Stomach (tissue), 9 donors: ENCODE results near the gene ANKRD39. TPM values are rescaled to one million over a fixed set of nuclear protein-coding genes. Genes with fewer than 3 reads are reported as not detected.

ENCODE experiments used
- DNase-seq, 2 donors: peaks; one replicate each; pipeline versions ENCODE4 v3.0.0 to v3.0.0-alpha.2; 2013 to 2019
- H3K27ac ChIP-seq, 5 donors: fragments of 200-600 bp in 4 of 5; sonication (generic) in 4 of 5; one replicate each; pipeline ENCODE4 v1.5.1; 2013 to 2019; ENCODE audit warnings: mild to moderate bottlenecking in 1 of 5, moderate library complexity in 1 of 5
- H3K27me3 ChIP-seq, 3 donors: fragments of 200-600 bp; sonication (generic); one replicate each; pipeline ENCODE4 v1.5.1; 2017 to 2019; ENCODE audit warnings: mixed run types in 1 of 3
- H3K36me3 ChIP-seq, 4 donors: fragments of 200-600 bp; sonication (generic); 1 replicate in 3 of 4; 2 replicates in 1 of 4; pipeline ENCODE4 v1.5.1; 2016 to 2019
- H3K4me1 ChIP-seq, 4 donors: fragments of 200-600 bp; sonication (generic); one replicate each; pipeline ENCODE4 v1.5.1; 2016 to 2019
- H3K4me3 ChIP-seq, 4 donors: fragments of 200-600 bp; sonication (generic) in 3 of 4; one replicate each; pipeline ENCODE4 v1.5.1; 2016 to 2019; ENCODE audit warnings: mild to moderate bottlenecking in 1 of 4
- H3K9me3 ChIP-seq, 4 donors: fragments of 200-600 bp; sonication (generic); one replicate each; pipeline ENCODE4 v1.5.1; 2016 to 2019
- CTCF ChIP-seq, 7 experiments: fragments of 450-650 bp in 4 of 7; fragments of 200-600 bp in 3 of 7; sonication (generic) in 3 of 7; IDR thresholded peaks; one replicate each; pipeline ENCODE4 v1.5.1; 2016 to 2019; ENCODE audit warnings: antibody characterized with exemption in 7 of 7, control low read depth in 2 of 7, mild to moderate bottlenecking in 1 of 7
- EP300 ChIP-seq: sonication (generic); formaldehyde crosslinking; IDR thresholded peaks from one replicate; pipeline ENCODE4 v1.6.1; 2017; ENCODE audit warnings: antibody characterized with exemption
- POLR2A ChIP-seq, 4 donors: fragments of 450-650 bp; IDR thresholded peaks; one replicate each; pipeline ENCODE4 v1.6.1; 2016; ENCODE audit warnings: antibody characterized with exemption in 4 of 4, control low read depth in 2 of 4, mild to moderate bottlenecking in 1 of 4, moderate library complexity in 1 of 4
- POLR2AphosphoS5 ChIP-seq, 3 donors: sonication (generic); formaldehyde crosslinking; IDR thresholded peaks; one replicate each; pipeline ENCODE4 v1.6.1; 2016; ENCODE audit warnings: antibody characterized with exemption in 3 of 3
- WGBS, 5 donors: extraction: QIAGEN DNeasy Blood & Tissue Kit in 3 of 5; methylation state at CpG; one replicate each; pipeline versions ENCODE4 v1.1.5 to v1.1.7; 2013 to 2018; 5-methylcytosine and 5-hydroxymethylcytosine counted together
- intact Hi-C: fragments of 100-400 bp; cut with DNase I; formaldehyde crosslinking; loops from one replicate; pipeline ENCODE4 v1.15.1; 2023; ENCODE audit warnings: low total_unique reads
- polyA plus RNA-seq, 3 donors: library from polyadenylated mRNA; stranded (reverse); fragments of 200-250 nt; gene quantifications; one replicate each; pipeline ENCODE4 v1.2.3, GENCODE V29; 2013
- small RNA-seq, 4 donors: library from RNA; depleted of rRNA; stranded (forward); fragments of <200 nt; gene quantifications; one replicate each; pipeline ENCODE3, GENCODE V24; 2016
- total RNA-seq, 5 donors: library from RNA; depleted of rRNA; stranded (reverse); fragments of >200 nt; gene quantifications; one replicate each; pipeline versions ENCODE4 v1.1.0 to v1.2.3, GENCODE V29; 2014 to 2016
- donor health status: healthy with polysubstance abuse.
- donor health status: Bipolar disorder and iron deficiency.
- donor health status: healthy.

ANKRD39 gene
- total and polyA plus RNA-seq, 8 donors, result 2.8 to 32.1 (median 12.8) TPM

DNA sequence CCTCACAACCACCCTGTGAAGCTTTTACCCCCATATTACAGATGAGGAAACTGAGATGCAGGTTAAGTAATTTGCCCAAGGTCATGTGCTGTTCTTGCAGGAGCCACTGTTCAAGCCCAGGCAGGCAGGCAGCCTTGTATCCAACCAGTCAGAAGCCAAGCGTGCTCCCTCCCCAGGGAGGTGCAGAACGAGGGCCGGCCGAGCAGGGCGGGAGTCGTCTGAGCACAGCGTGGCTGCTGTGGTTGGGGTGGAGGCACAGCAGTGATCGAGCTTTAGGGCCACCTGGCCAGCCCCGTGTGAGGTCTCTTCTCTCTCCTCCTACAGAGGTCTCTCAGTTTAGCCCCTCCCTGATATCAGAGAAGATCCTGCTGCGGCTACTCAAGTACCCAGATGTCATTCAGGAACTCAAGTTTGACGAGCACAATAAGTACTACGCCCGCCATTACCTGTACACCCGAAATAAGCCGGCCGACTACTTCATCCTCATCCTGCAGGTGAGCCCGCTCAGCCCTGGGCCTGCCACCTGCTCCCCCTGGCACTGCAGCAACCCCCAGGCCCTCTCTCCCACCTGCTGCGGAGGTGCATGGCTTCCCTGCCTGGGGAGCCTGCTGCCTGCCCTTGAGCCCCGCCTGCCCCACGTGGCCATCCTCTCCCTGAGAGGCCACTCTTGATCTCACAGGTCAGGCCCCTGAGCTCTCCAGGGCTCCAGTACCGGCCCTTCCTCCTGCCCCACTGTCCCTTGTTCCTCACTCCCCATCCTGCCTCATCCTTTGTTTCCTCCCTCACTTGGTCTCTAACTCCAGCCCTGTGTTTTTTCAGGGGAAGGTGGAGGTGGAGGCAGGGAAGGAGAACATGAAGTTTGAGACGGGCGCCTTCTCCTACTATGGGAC lies 58.8 kb downstream of the ANKRD39 start:
- Histone ChIP-seq H3K4me1 (peaks cover 0 to 9% (median 8%) of the 10 kb centered on the region in 4 donors), H3K27ac (no peak overlapping the region), H3K36me3 (peaks cover 10 to 55% (median 53%) of the 10 kb centered on the region in 4 donors), H3K9me3 (no peaks in the 10 kb centered on the region), H3K27me3 (no peaks in the 10 kb centered on the region), H3K4me3 (no peak overlapping the region)
- TF ChIP-seq CTCF (IDR thresholded peaks at IDR 0.05), result no peak
- no peak for TF ChIP-seq POLR2A (IDR thresholded peaks at IDR 0.05)
- TF ChIP-seq POLR2AphosphoS5 (IDR thresholded peaks at IDR 0.05), result no peak
- TF ChIP-seq EP300, result no peak
- intact Hi-C loops, result no loop called here
- 87 to 93% (median 90%) methylated on average over 22 to 23 of the region's 23 CpGs for WGBS, 5 donors
- no peak for DNase-seq

Small RNAs within 50 kb of the gene (small RNA-seq; reads per million reads assigned to genes)
- 1.3 to 5.0 (median 3.3) reads per million in 4 donors for gene MIR3127

Other genes with a start within 250 kb of the ANKRD39 start
- gene KANSL3, start 219.7 kb downstream of the ANKRD39 start, total RNA-seq, result 100 to 1,000 TPM in 2 of 5 donors, 10 to 100 TPM in 3; 30.1 to 139 (median 57.2) TPM
- gene KANSL3, start 219.7 kb downstream of the ANKRD39 start, polyA plus RNA-seq, result 10 to 100 TPM; 13.6 to 15.0 (median 14.6) TPM
- under 1 TPM in 1 of 5 donors, not detected in 4; 0.73 TPM for gene FER1L5, start 215.3 kb downstream of the ANKRD39 start, total RNA-seq
- under 1 TPM in 2 of 3 donors, not detected in 1; 0.03 to 0.06 TPM for gene FER1L5, start 215.3 kb downstream of the ANKRD39 start, polyA plus RNA-seq
- 10 to 100 TPM in 2 of 5 donors, 1 to 10 TPM in 3; 1.4 to 17.1 (median 7.0) TPM for gene LMAN2L, start 118.0 kb downstream of the ANKRD39 start, total RNA-seq
- gene LMAN2L, start 118.0 kb downstream of the ANKRD39 start, polyA plus RNA-seq, result 10 to 100 TPM in 1 of 3 donors, 1 to 10 TPM in 2; 1.4 to 11.4 (median 4.7) TPM
- 10 to 100 TPM in 1 of 5 donors, 1 to 10 TPM in 4; 1.2 to 26.6 (median 5.1) TPM for gene CNNM4, start 97.1 kb downstream of the ANKRD39 start, total RNA-seq
- 1 to 10 TPM; 1.4 to 2.8 (median 2.1) TPM for gene CNNM4, start 97.1 kb downstream of the ANKRD39 start, polyA plus RNA-seq
- gene CNNM3, start 41.7 kb downstream of the ANKRD39 start, total RNA-seq, result 100 to 1,000 TPM in 1 of 5 donors, 10 to 100 TPM in 3, 1 to 10 TPM in 1; 6.2 to 107 (median 23.3) TPM
- gene CNNM3, start 41.7 kb downstream of the ANKRD39 start, polyA plus RNA-seq, result 1 to 10 TPM; 4.6 to 8.4 (median 6.3) TPM
- 1 to 10 TPM in 4 of 5 donors, not detected in 1; 1.3 to 3.6 (median 2.0) TPM for gene ANKRD23, start 14.0 kb downstream of the ANKRD39 start, total RNA-seq
- gene ANKRD23, start 14.0 kb downstream of the ANKRD39 start, polyA plus RNA-seq, result 1 to 10 TPM in 2 of 3 donors, under 1 TPM in 1; 1.00 to 2.9 (median 2.4) TPM
- 10 to 100 TPM; 10.7 to 78.8 (median 24.4) TPM for gene SEMA4C, start 12.1 kb upstream of the ANKRD39 start, total RNA-seq
- gene SEMA4C, start 12.1 kb upstream of the ANKRD39 start, polyA plus RNA-seq, result 10 to 100 TPM in 1 of 3 donors, 1 to 10 TPM in 2; 5.7 to 15.8 (median 8.0) TPM
- gene FAM178B, start 128.6 kb upstream of the ANKRD39 start, total RNA-seq, result not detected
- gene FAM178B, start 128.6 kb upstream of the ANKRD39 start, polyA plus RNA-seq, result under 1 TPM in 1 of 3 donors, not detected in 2; 0.65 TPM
- gene FAHD2B, start 236.9 kb upstream of the ANKRD39 start, total RNA-seq, result 10 to 100 TPM in 2 of 5 donors, 1 to 10 TPM in 2, not detected in 1; 3.5 to 17.8 (median 10.9) TPM
- gene FAHD2B, start 236.9 kb upstream of the ANKRD39 start, polyA plus RNA-seq, result 10 to 100 TPM; 17.9 to 30.4 (median 19.2) TPM